ENCODE results near the gene PDE2A.

DNA sequence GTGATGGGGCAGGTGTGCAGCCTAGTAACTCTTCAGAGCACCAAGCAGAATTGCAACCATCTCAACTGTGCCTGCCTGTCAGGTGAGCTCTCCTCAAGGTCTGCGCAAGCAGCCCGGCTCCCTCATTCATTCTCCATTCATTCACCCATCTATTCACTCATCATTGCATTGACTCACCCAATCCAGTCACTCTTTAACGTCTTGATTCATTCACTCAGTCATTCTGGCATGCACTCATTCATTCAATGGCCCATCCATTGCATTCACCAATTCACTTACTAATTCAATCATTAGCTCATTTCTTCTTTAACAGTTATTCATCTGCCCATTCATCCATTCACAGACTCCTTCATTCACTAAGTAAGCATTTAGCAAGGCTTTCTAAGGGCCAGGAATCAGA is 111.8 kb downstream of the PDE2A start:
- TF ChIP-seq, protein P1, sequence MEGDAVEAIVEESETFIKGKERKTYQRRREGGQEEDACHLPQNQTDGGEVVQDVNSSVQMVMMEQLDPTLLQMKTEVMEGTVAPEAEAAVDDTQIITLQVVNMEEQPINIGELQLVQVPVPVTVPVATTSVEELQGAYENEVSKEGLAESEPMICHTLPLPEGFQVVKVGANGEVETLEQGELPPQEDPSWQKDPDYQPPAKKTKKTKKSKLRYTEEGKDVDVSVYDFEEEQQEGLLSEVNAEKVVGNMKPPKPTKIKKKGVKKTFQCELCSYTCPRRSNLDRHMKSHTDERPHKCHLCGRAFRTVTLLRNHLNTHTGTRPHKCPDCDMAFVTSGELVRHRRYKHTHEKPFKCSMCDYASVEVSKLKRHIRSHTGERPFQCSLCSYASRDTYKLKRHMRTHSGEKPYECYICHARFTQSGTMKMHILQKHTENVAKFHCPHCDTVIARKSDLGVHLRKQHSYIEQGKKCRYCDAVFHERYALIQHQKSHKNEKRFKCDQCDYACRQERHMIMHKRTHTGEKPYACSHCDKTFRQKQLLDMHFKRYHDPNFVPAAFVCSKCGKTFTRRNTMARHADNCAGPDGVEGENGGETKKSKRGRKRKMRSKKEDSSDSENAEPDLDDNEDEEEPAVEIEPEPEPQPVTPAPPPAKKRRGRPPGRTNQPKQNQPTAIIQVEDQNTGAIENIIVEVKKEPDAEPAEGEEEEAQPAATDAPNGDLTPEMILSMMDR (IDR thresholded peaks at IDR 0.05; ENCODE audit: borderline replicate concordance, extremely low read depth, low read length, poor library complexity, severe bottlenecking) = no peak
- no peak for TF ChIP-seq EZH2 (IDR thresholded peaks at IDR 0.05; ENCODE audit: borderline replicate concordance, low read depth, low read length, severe bottlenecking)
